Measurements from ENCODE around the gene LIMK2.
"Not testable (repeated sequence)": the region's sequence is repeated elsewhere in the genome, so short reads cannot be mapped to it uniquely, and the experiment has no call there.

LIMK2 gene

GRCh38 chr22:31244943-31245451 lies 32.9 kb downstream of the LIMK2 start:
- DNase-seq = peak; percentile 5

- DNase-seq = not testable (repeated sequence)
Measured at GRCh38 chr22:31245998-31246397, 33.9 kb downstream of the LIMK2 start.

GRCh38 chr22:31246687-31247086 lies 34.6 kb downstream of the LIMK2 start:
- DNase-seq = no peak

- no peak for DNase-seq
Measured at GRCh38 chr22:31247726-31248125, 35.6 kb downstream of the LIMK2 start.

- DNase-seq = peak; percentile 72
Measured at GRCh38 chr22:31248138-31248745, 36.1 kb downstream of the LIMK2 start.

GRCh38 chr22:31248965-31249958 lies 37.2 kb downstream of the LIMK2 start:
- DNase-seq = no peak

- no peak for DNase-seq
Measured at GRCh38 chr22:31250740-31251600, 38.9 kb downstream of the LIMK2 start.

GRCh38 chr22:31253949-31254348 lies 41.9 kb downstream of the LIMK2 start:
- DNase-seq = no peak

- DNase-seq = no peak
Measured at GRCh38 chr22:31259798-31260473, 47.8 kb downstream of the LIMK2 start.

GRCh38 chr22:31260474-31260856 lies 48.4 kb downstream of the LIMK2 start:
- DNase-seq = no peak

GRCh38 chr22:31262312-31263133 lies 50.4 kb downstream of the LIMK2 start:
- no peak for DNase-seq

- DNase-seq = no peak
Measured at GRCh38 chr22:31263896-31264640, 52.0 kb downstream of the LIMK2 start.

GRCh38 chr22:31268281-31268680 lies 56.2 kb downstream of the LIMK2 start:
- no peak for DNase-seq

GRCh38 chr22:31269892-31270579 lies 57.9 kb downstream of the LIMK2 start:
- DNase-seq = no peak

GRCh38 chr22:31271026-31271425 lies 58.9 kb downstream of the LIMK2 start:
- no peak for DNase-seq

GRCh38 chr22:31271485-31271884 lies 59.4 kb downstream of the LIMK2 start:
- no peak for DNase-seq

- peak; percentile 71 for DNase-seq
Measured at GRCh38 chr22:31272522-31273446, 60.7 kb downstream of the LIMK2 start.

GRCh38 chr22:31274017-31274416 lies 61.9 kb downstream of the LIMK2 start:
- DNase-seq = no peak

- DNase-seq = no peak
Measured at GRCh38 chr22:31275018-31275417, 62.9 kb downstream of the LIMK2 start.

All from CD4-positive, alpha-beta T cell treated with Interleukin-10 for 1 hour (primary cell).